ENCODE data around the gene SIAH3.

The SIAH3 gene

GRCh38 chr13:45748941-45749759 is 102.4 kb downstream of the SIAH3 start (continued):
- TF ChIP-seq, protein P1, sequence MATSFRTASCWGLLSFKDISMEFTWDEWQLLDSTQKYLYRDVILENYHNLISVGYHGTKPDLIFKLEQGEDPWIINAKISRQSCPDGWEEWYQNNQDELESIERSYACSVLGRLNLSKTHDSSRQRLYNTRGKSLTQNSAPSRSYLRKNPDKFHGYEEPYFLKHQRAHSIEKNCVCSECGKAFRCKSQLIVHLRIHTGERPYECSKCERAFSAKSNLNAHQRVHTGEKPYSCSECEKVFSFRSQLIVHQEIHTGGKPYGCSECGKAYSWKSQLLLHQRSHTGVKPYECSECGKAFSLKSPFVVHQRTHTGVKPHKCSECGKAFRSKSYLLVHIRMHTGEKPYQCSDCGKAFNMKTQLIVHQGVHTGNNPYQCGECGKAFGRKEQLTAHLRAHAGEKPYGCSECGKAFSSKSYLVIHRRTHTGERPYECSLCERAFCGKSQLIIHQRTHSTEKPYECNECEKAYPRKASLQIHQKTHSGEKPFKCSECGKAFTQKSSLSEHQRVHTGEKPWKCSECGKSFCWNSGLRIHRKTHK (tag by site-specific recombination; IDR thresholded peaks at IDR 0.05): no peak
- 0 out of 2 replicates have a peak, but pooled peaks have one; percentile 34 for TF ChIP-seq KLF10 (tag by site-specific recombination; IDR thresholded peaks at IDR 0.05)
- TF ChIP-seq, protein P2, sequence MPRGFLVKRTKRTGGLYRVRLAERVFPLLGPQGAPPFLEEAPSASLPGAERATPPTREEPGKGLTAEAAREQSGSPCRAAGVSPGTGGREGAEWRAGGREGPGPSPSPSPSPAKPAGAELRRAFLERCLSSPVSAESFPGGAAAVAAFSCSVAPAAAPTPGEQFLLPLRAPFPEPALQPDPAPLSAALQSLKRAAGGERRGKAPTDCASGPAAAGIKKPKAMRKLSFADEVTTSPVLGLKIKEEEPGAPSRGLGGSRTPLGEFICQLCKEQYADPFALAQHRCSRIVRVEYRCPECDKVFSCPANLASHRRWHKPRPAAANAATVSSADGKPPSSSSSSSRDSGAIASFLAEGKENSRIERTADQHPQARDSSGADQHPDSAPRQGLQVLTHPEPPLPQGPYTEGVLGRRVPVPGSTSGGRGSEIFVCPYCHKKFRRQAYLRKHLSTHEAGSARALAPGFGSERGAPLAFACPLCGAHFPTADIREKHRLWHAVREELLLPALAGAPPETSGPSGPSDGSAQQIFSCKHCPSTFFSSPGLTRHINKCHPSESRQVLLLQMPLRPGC (tag by site-specific recombination; IDR thresholded peaks at IDR 0.05): peak; percentile 83

- peak; percentile 11 for TF ChIP-seq ZBTB26 (tag by site-specific recombination; optimal IDR thresholded peaks at IDR 0.05)
- TF ChIP-seq ZNF621 (tag by site-specific recombination; IDR thresholded peaks at IDR 0.05): no peak
- CTCF ChIA-PET: no interaction called here
These were observed 104.5 kb downstream of the SIAH3 start for GRCh38 chr13:45747071-45747470.

DNA sequence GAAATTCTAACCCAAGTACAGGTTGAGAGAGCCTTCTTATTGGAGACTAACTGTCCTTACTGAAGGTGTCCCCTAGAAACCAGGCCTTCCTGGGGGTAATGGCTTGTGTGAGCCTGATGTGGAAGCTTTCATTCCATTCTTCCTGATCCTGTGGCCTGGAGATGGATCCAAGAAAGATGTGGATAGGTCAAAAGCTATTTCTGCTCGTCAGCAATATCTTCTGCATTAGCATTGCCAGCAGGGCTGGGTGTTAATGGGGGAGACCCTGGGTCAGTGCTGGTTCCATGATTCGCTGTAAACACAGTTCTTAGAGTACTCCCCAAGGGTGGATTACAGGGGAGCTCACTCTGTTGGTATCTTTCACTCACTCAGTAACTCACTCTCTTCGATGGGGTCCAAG is 106.6 kb downstream of the SIAH3 start:
- no peak overlapping the region for H3K4me3 ChIP-seq (ENCODE audit: low read depth, low read length)
- TF ChIP-seq ZBTB7A (tag by site-specific recombination; IDR thresholded peaks at IDR 0.05; ENCODE audit: low read depth): no peak
- TF ChIP-seq TSHZ1 (tag by site-specific recombination; IDR thresholded peaks at IDR 0.05; ENCODE audit: borderline replicate concordance): no peak
- no peak for TF ChIP-seq ZNF600 (tag by site-specific recombination; IDR thresholded peaks at IDR 0.05)
- no peak for TF ChIP-seq ZNF776 (tag by site-specific recombination; IDR thresholded peaks at IDR 0.05; ENCODE audit: borderline replicate concordance)
- TF ChIP-seq, protein P3, sequence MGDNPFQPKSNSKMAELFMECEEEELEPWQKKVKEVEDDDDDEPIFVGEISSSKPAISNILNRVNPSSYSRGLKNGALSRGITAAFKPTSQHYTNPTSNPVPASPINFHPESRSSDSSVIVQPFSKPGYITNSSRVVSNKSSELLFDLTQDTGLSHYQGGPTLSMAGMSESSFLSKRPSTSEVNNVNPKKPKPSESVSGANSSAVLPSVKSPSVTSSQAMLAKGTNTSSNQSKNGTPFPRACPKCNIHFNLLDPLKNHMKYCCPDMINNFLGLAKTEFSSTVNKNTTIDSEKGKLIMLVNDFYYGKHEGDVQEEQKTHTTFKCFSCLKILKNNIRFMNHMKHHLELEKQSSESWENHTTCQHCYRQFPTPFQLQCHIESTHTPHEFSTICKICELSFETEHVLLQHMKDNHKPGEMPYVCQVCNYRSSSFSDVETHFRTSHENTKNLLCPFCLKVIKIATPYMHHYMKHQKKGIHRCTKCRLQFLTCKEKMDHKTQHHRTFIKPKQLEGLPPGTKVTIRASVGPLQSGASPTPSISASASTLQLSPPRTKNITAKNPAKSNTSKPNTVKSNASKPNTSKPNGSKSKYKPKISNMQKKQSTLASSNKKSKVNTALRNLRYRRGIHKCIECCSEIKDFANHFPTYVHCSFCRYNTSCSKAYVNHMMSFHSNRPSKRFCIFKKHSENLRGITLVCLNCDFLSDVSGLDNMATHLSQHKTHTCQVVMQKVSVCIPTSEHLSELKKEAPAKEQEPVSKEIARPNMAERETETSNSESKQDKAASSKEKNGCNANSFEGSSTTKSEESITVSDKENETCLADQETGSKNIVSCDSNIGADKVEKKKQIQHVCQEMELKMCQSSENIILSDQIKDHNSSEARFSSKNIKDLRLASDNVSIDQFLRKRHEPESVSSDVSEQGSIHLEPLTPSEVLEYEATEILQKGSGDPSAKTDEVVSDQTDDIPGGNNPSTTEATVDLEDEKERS (tag by site-specific recombination; IDR thresholded peaks at IDR 0.05): no peak
- TF ChIP-seq ZNF366 (tag by site-specific recombination; conservative IDR thresholded peaks at IDR 0.05): no peak
- POLR2A ChIA-PET: no interaction called here
- H3K4me1 ChIP-seq (ENCODE audit: control insufficient read depth, insufficient read depth, low read length): peaks cover 10% of the 10 kb centered on the region
- H3K36me3 ChIP-seq (ENCODE audit: control insufficient read depth in 2 of 2, insufficient read depth in 1 of 2, low read length in 2 of 2): no peaks in the 10 kb centered on the region
- CTCF ChIA-PET: interaction anchor here (0.5 kb wide), 1 partner anchor 27 kb away, joined by 4 read pairs; no protein-coding TSS in a partner anchor
- H3K9me3 ChIP-seq (ENCODE audit: control insufficient read depth, insufficient read depth, low read depth, low read length): no peaks in the 10 kb centered on the region
- H3K27ac ChIP-seq (ENCODE audit: extremely low read depth, low read depth, low read length): no peak overlapping the region

More at GRCh38 chr13:45747071-45747470, 104.5 kb downstream of the SIAH3 start:
- POLR2A ChIA-PET: no interaction called here
- Histone ChIP-seq H3K9me3 (ENCODE audit: control insufficient read depth, insufficient read depth, low read depth, low read length) (no peaks in the 10 kb centered on the region), H3K4me1 (ENCODE audit: control insufficient read depth, insufficient read depth, low read length) (peaks cover 10% of the 10 kb centered on the region), H3K36me3 (ENCODE audit: control insufficient read depth in 2 of 2, insufficient read depth in 1 of 2, low read length in 2 of 2) (no peaks in the 10 kb centered on the region), H3K4me3 (ENCODE audit: low read depth, low read length) (no peak overlapping the region), H3K27ac (ENCODE audit: extremely low read depth, low read depth, low read length) (no peak overlapping the region)
